Prostate gland (tissue), 2 donors: ENCODE results near the gene FAM107B. TPM values are rescaled to one million over a fixed set of nuclear protein-coding genes. Genes with fewer than 3 reads are reported as not detected.

Source experiments
- DNase-seq: peaks from one replicate; pipeline ENCODE4 v3.0.0-alpha.2; 2019; ENCODE audit warnings: low spot score
- H3K27ac ChIP-seq, 2 donors: fragments of 200-600 bp; sonication (generic); 2 replicates each; pipeline ENCODE4 v1.5.1; 2017 to 2019
- H3K27me3 ChIP-seq: fragments of 200-600 bp; sonication (generic); replicated peaks from 2 replicates; pipeline ENCODE4 v1.5.1; 2019; ENCODE audit not compliant: insufficient read depth
- H3K36me3 ChIP-seq, 2 donors: fragments of 200-600 bp; sonication (generic); 1 replicate in 1 of 2; 2 replicates in 1 of 2; pipeline versions ENCODE4 v1.5.1 to v1.8.1; 2017 to 2019
- H3K4me1 ChIP-seq: fragments of 200-600 bp; sonication (generic); replicated peaks from 2 replicates; pipeline ENCODE4 v1.5.1; 2019
- H3K4me3 ChIP-seq, 2 donors: fragments of 200-600 bp; sonication (generic); 2 replicates each; pipeline ENCODE4 v1.5.1; 2017 to 2019
- H3K9me3 ChIP-seq: fragments of 200-600 bp; sonication (generic); 2 replicates; pipeline ENCODE4 v1.5.1; 2017
- CTCF ChIP-seq, 4 experiments: fragments of 200-600 bp in 2 of 4; fragments of 450-650 bp in 2 of 4; sonication (generic) in 2 of 4; IDR thresholded peaks; 1 replicate in 3 of 4; 2 replicates in 1 of 4; pipeline ENCODE4 v1.5.1; 2016 to 2019; ENCODE audit warnings: antibody characterized with exemption in 4 of 4, mild to moderate bottlenecking in 2 of 4, moderate library complexity in 2 of 4
- POLR2A ChIP-seq: fragments of 450-650 bp; IDR thresholded peaks from one replicate; pipeline ENCODE4 v1.6.1; 2016; ENCODE audit warnings: antibody characterized with exemption, mild to moderate bottlenecking
- POLR2AphosphoS5 ChIP-seq: sonication (generic); formaldehyde crosslinking; IDR thresholded peaks from one replicate; pipeline ENCODE4 v1.6.1; 2017; ENCODE audit warnings: antibody characterized with exemption
- WGBS: methylation state at CpG from one replicate; pipeline ENCODE4 v1.1.5; 2018; 5-methylcytosine and 5-hydroxymethylcytosine counted together
- intact Hi-C: fragments of 100-400 bp; cut with DNase I; formaldehyde crosslinking; loops from one replicate; pipeline ENCODE4 v1.14.2; 2022
- total RNA-seq, 2 donors: library from RNA; depleted of rRNA; stranded (reverse); fragments of >200 nt; gene quantifications; one replicate each; pipeline ENCODE4 v1.1.0, GENCODE V29; 2016

The FAM107B gene
- total RNA-seq, 2 donors from 2014 or later: 32.9 to 63.9 TPM

GRCh38 chr10:14618674-14619073, 156.0 kb downstream of the FAM107B start:
- DNase-seq: no peak
- Histone ChIP-seq H3K4me3 (no peak overlapping the region), H3K36me3 (no peaks in the 10 kb centered on the region), H3K27me3 (no peaks in the 10 kb centered on the region), H3K9me3 (no peaks in the 10 kb centered on the region), H3K27ac (no peak overlapping the region), H3K4me1 (no peaks in the 10 kb centered on the region)
- 98% methylated on average over 6 of the region's 7 CpGs for WGBS
- intact Hi-C loops: no loop called here
- TF ChIP-seq POLR2A: no peak

- intact Hi-C loops: no loop called here
- H3K9me3 ChIP-seq: no peaks in the 10 kb centered on the region
- WGBS: 79% methylated on average over 4 of the region's 4 CpGs
These were observed 156.8 kb downstream of the FAM107B start for GRCh38 chr10:14617852-14618251.

GRCh38 chr10:14616955-14617730, 157.6 kb downstream of the FAM107B start:
- intact Hi-C loops: no loop called here
- TF ChIP-seq CTCF (IDR thresholded peaks at IDR 0.05) (no peak), POLR2A (no peak), POLR2AphosphoS5 (no peak)
- Histone ChIP-seq H3K27ac (no peak overlapping the region), H3K36me3 (no peaks in the 10 kb centered on the region), H3K9me3 (no peaks in the 10 kb centered on the region), H3K4me3 (no peak overlapping the region), H3K27me3 (no peaks in the 10 kb centered on the region), H3K4me1 (no peaks in the 10 kb centered on the region)
- DNase-seq: no peak
- WGBS: 32% methylated on average over 5 of the region's 5 CpGs

More at GRCh38 chr10:14617852-14618251, 156.8 kb downstream of the FAM107B start:
- H3K4me1 ChIP-seq: no peaks in the 10 kb centered on the region
- TF ChIP-seq POLR2A: no peak
- TF ChIP-seq CTCF (IDR thresholded peaks at IDR 0.05): no peak
- no peak for TF ChIP-seq POLR2AphosphoS5
- no peak overlapping the region for H3K27ac ChIP-seq
- H3K27me3 ChIP-seq: no peaks in the 10 kb centered on the region
- no peaks in the 10 kb centered on the region for H3K36me3 ChIP-seq
- DNase-seq: no peak
- H3K4me3 ChIP-seq: no peak overlapping the region

GRCh38 chr10:14616465-14616864, 158.2 kb downstream of the FAM107B start:
- no peak for TF ChIP-seq POLR2AphosphoS5
- TF ChIP-seq POLR2A: no peak
- TF ChIP-seq CTCF (IDR thresholded peaks at IDR 0.05): no peak
- intact Hi-C loops: no loop called here

GRCh38 chr10:14613588-14613920, 161.1 kb downstream of the FAM107B start:
- 92% methylated on average over 4 of the region's 4 CpGs for WGBS
- Histone ChIP-seq H3K36me3 (no peaks in the 10 kb centered on the region), H3K4me1 (no peaks in the 10 kb centered on the region), H3K9me3 (no peaks in the 10 kb centered on the region), H3K27me3 (no peaks in the 10 kb centered on the region), H3K27ac (no peak overlapping the region), H3K4me3 (no peak overlapping the region)
- intact Hi-C loops: no loop called here
- no peak for DNase-seq
- no peak for TF ChIP-seq CTCF (IDR thresholded peaks at IDR 0.05)
- TF ChIP-seq POLR2A: no peak
- TF ChIP-seq POLR2AphosphoS5: no peak

More at GRCh38 chr10:14616465-14616864, 158.2 kb downstream of the FAM107B start:
- DNase-seq: no peak
- Histone ChIP-seq H3K36me3 (no peaks in the 10 kb centered on the region), H3K4me1 (no peaks in the 10 kb centered on the region), H3K27ac (no peak overlapping the region), H3K9me3 (no peaks in the 10 kb centered on the region), H3K27me3 (no peaks in the 10 kb centered on the region), H3K4me3 (no peak overlapping the region)
- WGBS: 90% methylated on average over 2 of the region's 2 CpGs
